Tibial nerve (tissue), 3 donors: ENCODE measurements around the gene SULF2.

ENCODE experiments used
- CTCF ChIP-seq, 5 experiments: fragments of 200-600 bp in 3 of 5; fragments of 450-650 bp in 2 of 5; sonication (generic) in 3 of 5; IDR thresholded peaks; one replicate each; pipeline ENCODE4 v1.5.1; 2016 to 2019; ENCODE audit warnings: antibody characterized with exemption in 5 of 5, mild to moderate bottlenecking in 3 of 5, moderate library complexity in 2 of 5
- POLR2A ChIP-seq, 2 donors: fragments of 450-650 bp; IDR thresholded peaks; one replicate each; pipeline ENCODE4 v1.6.1; 2017; ENCODE audit warnings: antibody characterized with exemption in 2 of 2, mild to moderate bottlenecking in 2 of 2, moderate library complexity in 2 of 2

GRCh38 chr20:47785311-47785853 lies at the start of gene SULF2:
- no peak for TF ChIP-seq CTCF (IDR thresholded peaks at IDR 0.05)
- TF ChIP-seq POLR2A (IDR thresholded peaks at IDR 0.05) = no peak
